Melanocyte of skin (primary cell): Measurements from ENCODE around the gene GARIN5B. TPM values are rescaled to one million over a fixed set of nuclear protein-coding genes. Genes with fewer than 3 reads are reported as not detected.

Source experiments
- total RNA-seq, 2 donors: library from RNA; depleted of rRNA; stranded (reverse); fragments of >200 nt; gene quantifications; 2 replicates each; pipeline ENCODE4 v1.2.3, GENCODE V29; 2012

Gene GARIN5B
- not detected for total RNA-seq

GRCh38 chr19:55362990-55363716 lies at the start of gene GARIN5B:
Gene GARIN5B, minus strand, starts transcription at chr19:55363260. Its CDS starts 194 bp downstream, at chr19:55363066.

GRCh38 chr19:55407550-55407799 lies 44.4 kb upstream of the GARIN5B start, which contains the start of gene UBE2S:
Gene UBE2S, minus strand, starts transcription at chr19:55407788. Its CDS starts 199 bp downstream, at chr19:55407589.

GRCh38 chr19:55385724-55386492 lies 22.8 kb upstream of the GARIN5B start, which contains the start of gene RPL28:
Gene RPL28, plus strand, starts transcription at chr19:55385932. Its CDS starts 426 bp downstream, at chr19:55386358.

GRCh38 chr19:55384131-55384919 lies 21.3 kb upstream of the GARIN5B start, which contains the start of gene TMEM238:
Gene TMEM238, minus strand, starts transcription at chr19:55384292. Its CDS starts 33 bp downstream, at chr19:55384259.

GRCh38 chr19:55376241-55376933 lies 13.3 kb upstream of the GARIN5B start, which contains the start of gene TMEM190:
Gene TMEM190, plus strand, starts transcription at chr19:55376826. Its CDS starts 28 bp downstream, at chr19:55376854.

GRCh38 chr19:55370305-55370988 lies 7.4 kb upstream of the GARIN5B start, which contains the start of gene IL11:
Gene IL11, minus strand, starts transcription at chr19:55370463. Its CDS starts 153 bp downstream, at chr19:55370310.

GRCh38 chr19:55354698-55355212 lies 8.3 kb downstream of the GARIN5B start, which contains the start of gene COX6B2:
Gene COX6B2, minus strand, starts transcription at chr19:55354719. Its CDS starts 198 bp downstream, at chr19:55354521.

GRCh38 chr19:55339105-55339888 lies 23.8 kb downstream of the GARIN5B start, which contains the start of gene KMT5C:
Gene KMT5C, plus strand, starts transcription at chr19:55339876. Its CDS starts 2,061 bp downstream, at chr19:55341937.

GRCh38 chr19:55325172-55325571 lies 37.9 kb downstream of the GARIN5B start, which contains the start of gene TMEM150B:
Gene TMEM150B, minus strand, starts transcription at chr19:55325341. Its CDS starts 4,305 bp downstream, at chr19:55321036.

Other genes starting within 250 kb of the GARIN5B start
- gene PPP1R12C, start 245.6 kb downstream of the GARIN5B start, total RNA-seq: 10 to 100 TPM; 39.3 to 55.4 TPM
- 1 to 10 TPM in 1 of 2 donors, under 1 TPM in 1; 0.34 to 9.0 TPM for gene TNNT1, start 214.1 kb downstream of the GARIN5B start, total RNA-seq
- gene TNNI3, start 205.5 kb downstream of the GARIN5B start, total RNA-seq: 1 to 10 TPM in 1 of 2 donors, under 1 TPM in 1; 1.00 to 1.0 TPM
- 1 to 10 TPM; 2.1 to 2.7 TPM for gene DNAAF3, start 196.6 kb downstream of the GARIN5B start, total RNA-seq
- 1 to 10 TPM in 1 of 2 donors, under 1 TPM in 1; 0.33 to 1.0 TPM for gene SYT5, start 183.0 kb downstream of the GARIN5B start, total RNA-seq
- gene PTPRH, start 153.8 kb downstream of the GARIN5B start, total RNA-seq: 10 to 100 TPM; 12.4 to 15.3 TPM
- gene TMEM86B, start 134.5 kb downstream of the GARIN5B start, total RNA-seq: 1 to 10 TPM; 1.4 to 1.7 TPM
- gene PPP6R1, start 104.2 kb downstream of the GARIN5B start, total RNA-seq: 10 to 100 TPM; 51.3 to 54.3 TPM
- gene HSPBP1, start 83.2 kb downstream of the GARIN5B start, total RNA-seq: 10 to 100 TPM; 35.4 to 50.3 TPM
- 1 to 10 TPM; 2.7 to 3.1 TPM for gene BRSK1, start 79.3 kb downstream of the GARIN5B start, total RNA-seq
- gene TMEM150B, start 37.9 kb downstream of the GARIN5B start, total RNA-seq: not detected
- 10 to 100 TPM; 10.3 to 12.0 TPM for gene KMT5C, start 23.4 kb downstream of the GARIN5B start, total RNA-seq
- not detected for gene COX6B2, start 8.5 kb downstream of the GARIN5B start, total RNA-seq
- gene IL11, start 7.2 kb upstream of the GARIN5B start, total RNA-seq: 1 to 10 TPM in 1 of 2 donors, not detected in 1; 1.0 TPM
- gene TMEM190, start 13.6 kb upstream of the GARIN5B start, total RNA-seq: not detected
- gene TMEM238, start 21.0 kb upstream of the GARIN5B start, total RNA-seq: not detected
- 100 to 1,000 TPM; 230 to 328 TPM for gene RPL28, start 22.7 kb upstream of the GARIN5B start, total RNA-seq
- gene UBE2S, start 44.5 kb upstream of the GARIN5B start, total RNA-seq: 100 to 1,000 TPM; 248 to 380 TPM
- not detected for gene SHISA7, start 80.0 kb upstream of the GARIN5B start, total RNA-seq
- 10 to 100 TPM; 66.4 to 95.6 TPM for gene ISOC2, start 98.4 kb upstream of the GARIN5B start, total RNA-seq
- gene C19orf85, start 101.5 kb upstream of the GARIN5B start, total RNA-seq: not detected
- 1 to 10 TPM; 4.8 to 5.7 TPM for gene ZNF628, start 113.4 kb upstream of the GARIN5B start, total RNA-seq
- gene NAT14, start 121.9 kb upstream of the GARIN5B start, total RNA-seq: 10 to 100 TPM; 13.4 to 18.6 TPM
- gene SSC5D, start 125.2 kb upstream of the GARIN5B start, total RNA-seq: under 1 TPM; 0.67 to 0.69 TPM
- not detected for gene SBK2, start 173.9 kb upstream of the GARIN5B start, total RNA-seq
- gene SBK3, start 182.3 kb upstream of the GARIN5B start, total RNA-seq: not detected
- 1 to 10 TPM; 4.5 to 7.0 TPM for gene ZNF579, start 217.6 kb upstream of the GARIN5B start, total RNA-seq
- 1 to 10 TPM; 2.4 to 3.3 TPM for gene FIZ1, start 236.3 kb upstream of the GARIN5B start, total RNA-seq
- gene ZNF524, start 237.0 kb upstream of the GARIN5B start, total RNA-seq: 1 to 10 TPM; 6.3 to 6.9 TPM
- 1 to 10 TPM; 1.4 to 2.3 TPM for gene ZNF865, start 242.4 kb upstream of the GARIN5B start, total RNA-seq